Fibroblast of skin of left biceps (primary cell): ENCODE data around the gene ACSF3.
A peak's percentile ranks its signal among the peaks of the same experiment; 100 is the strongest.
"Not testable (repeated sequence)": the region's sequence is repeated elsewhere in the genome, so short reads cannot be mapped to it uniquely, and the experiment has no call there.

ENCODE experiments used
- DNase-seq, 2 experiments: peaks; one replicate each; pipeline ENCODE4 v3.0.0-alpha.2; 2013; ENCODE audit warnings: low read depth in 2 of 2

Gene ACSF3

GRCh38 chr16:89188471-89189357 lies 95.1 kb downstream of the ACSF3 start:
- not testable (repeated sequence) for DNase-seq

GRCh38 chr16:89189358-89190025 lies 95.8 kb downstream of the ACSF3 start:
- no peak for DNase-seq

- no peak for DNase-seq
These were observed 96.7 kb downstream of the ACSF3 start for GRCh38 chr16:89190150-89190958.

- DNase-seq, result no peak
These were observed 97.6 kb downstream of the ACSF3 start for GRCh38 chr16:89191033-89191900.

GRCh38 chr16:89191901-89192185 lies 98.2 kb downstream of the ACSF3 start:
- DNase-seq, result no peak

- peak; percentile 83 to 84 for DNase-seq
These were observed 98.7 kb downstream of the ACSF3 start for GRCh38 chr16:89192186-89192955.

GRCh38 chr16:89192956-89193575 lies 99.4 kb downstream of the ACSF3 start:
- DNase-seq, result peak; percentile 65 to 67

GRCh38 chr16:89193576-89194293 lies 100.1 kb downstream of the ACSF3 start:
- no peak for DNase-seq

- no peak for DNase-seq
These were observed 101.0 kb downstream of the ACSF3 start for GRCh38 chr16:89194340-89195311.

- DNase-seq, result no peak
These were observed 102.0 kb downstream of the ACSF3 start for GRCh38 chr16:89195521-89196171.

- DNase-seq, result no peak
These were observed 103.5 kb downstream of the ACSF3 start for GRCh38 chr16:89197033-89197632.

- DNase-seq, result no peak
These were observed 104.2 kb downstream of the ACSF3 start for GRCh38 chr16:89197633-89198416.

GRCh38 chr16:89198417-89199240 lies 105.0 kb downstream of the ACSF3 start:
- no peak for DNase-seq

GRCh38 chr16:89199241-89200123 lies 105.8 kb downstream of the ACSF3 start:
- no peak for DNase-seq
